ENCODE measurements around the gene HOXD10.

Gene HOXD10

DNA sequence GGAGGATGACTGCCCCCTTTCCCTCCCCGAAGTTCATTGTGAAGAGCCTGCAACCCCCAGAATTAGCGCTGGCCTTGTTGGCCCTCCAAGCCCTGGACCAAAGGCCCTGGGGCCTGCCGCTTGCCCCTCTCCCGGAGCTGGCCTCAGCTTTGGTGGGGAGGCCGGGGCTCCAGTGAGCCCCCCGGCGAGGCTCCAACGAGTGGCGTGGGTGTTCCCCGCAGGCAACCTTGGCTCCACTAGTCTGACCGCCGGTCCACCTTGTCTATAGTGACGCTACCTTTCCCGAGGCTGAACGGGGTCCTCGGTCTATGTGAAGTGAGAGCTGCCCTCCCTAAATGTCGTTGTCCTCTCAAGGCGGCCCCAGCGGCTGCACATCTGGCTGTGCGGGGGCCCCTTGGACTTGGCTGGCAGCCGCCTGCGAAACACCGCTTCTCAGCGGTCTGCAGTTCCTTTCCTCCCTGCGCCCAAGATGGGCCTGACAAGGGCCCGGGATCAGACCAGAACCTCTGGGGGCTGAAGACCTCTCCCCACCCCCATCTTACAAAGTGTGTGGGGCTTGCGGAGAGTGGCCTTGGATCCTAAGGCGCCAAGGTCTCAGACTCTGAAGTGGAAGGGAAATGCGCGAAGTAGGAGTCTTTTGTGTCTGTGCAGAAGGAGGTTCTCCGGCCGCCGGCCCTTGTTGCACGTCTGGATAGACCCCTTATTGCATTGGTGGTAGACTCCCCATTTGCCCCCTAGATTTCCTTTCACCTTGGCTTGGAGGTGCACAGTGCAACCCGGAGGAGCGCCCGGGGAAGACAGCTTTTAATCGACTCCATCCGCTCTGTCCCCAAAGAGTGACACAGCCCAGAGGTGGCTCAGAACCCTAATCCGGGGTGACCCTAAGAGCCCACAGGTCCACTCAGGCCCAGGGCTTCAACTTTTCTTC, 3.9 kb upstream of the HOXD10 start:
- no peak for DNase-seq (ENCODE audit: low read depth)
- TF ChIP-seq, protein P1, sequence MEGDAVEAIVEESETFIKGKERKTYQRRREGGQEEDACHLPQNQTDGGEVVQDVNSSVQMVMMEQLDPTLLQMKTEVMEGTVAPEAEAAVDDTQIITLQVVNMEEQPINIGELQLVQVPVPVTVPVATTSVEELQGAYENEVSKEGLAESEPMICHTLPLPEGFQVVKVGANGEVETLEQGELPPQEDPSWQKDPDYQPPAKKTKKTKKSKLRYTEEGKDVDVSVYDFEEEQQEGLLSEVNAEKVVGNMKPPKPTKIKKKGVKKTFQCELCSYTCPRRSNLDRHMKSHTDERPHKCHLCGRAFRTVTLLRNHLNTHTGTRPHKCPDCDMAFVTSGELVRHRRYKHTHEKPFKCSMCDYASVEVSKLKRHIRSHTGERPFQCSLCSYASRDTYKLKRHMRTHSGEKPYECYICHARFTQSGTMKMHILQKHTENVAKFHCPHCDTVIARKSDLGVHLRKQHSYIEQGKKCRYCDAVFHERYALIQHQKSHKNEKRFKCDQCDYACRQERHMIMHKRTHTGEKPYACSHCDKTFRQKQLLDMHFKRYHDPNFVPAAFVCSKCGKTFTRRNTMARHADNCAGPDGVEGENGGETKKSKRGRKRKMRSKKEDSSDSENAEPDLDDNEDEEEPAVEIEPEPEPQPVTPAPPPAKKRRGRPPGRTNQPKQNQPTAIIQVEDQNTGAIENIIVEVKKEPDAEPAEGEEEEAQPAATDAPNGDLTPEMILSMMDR (IDR thresholded peaks at IDR 0.05; ENCODE audit: insufficient read depth, low read depth, low read length, missing control alignments): no peak

DNA sequence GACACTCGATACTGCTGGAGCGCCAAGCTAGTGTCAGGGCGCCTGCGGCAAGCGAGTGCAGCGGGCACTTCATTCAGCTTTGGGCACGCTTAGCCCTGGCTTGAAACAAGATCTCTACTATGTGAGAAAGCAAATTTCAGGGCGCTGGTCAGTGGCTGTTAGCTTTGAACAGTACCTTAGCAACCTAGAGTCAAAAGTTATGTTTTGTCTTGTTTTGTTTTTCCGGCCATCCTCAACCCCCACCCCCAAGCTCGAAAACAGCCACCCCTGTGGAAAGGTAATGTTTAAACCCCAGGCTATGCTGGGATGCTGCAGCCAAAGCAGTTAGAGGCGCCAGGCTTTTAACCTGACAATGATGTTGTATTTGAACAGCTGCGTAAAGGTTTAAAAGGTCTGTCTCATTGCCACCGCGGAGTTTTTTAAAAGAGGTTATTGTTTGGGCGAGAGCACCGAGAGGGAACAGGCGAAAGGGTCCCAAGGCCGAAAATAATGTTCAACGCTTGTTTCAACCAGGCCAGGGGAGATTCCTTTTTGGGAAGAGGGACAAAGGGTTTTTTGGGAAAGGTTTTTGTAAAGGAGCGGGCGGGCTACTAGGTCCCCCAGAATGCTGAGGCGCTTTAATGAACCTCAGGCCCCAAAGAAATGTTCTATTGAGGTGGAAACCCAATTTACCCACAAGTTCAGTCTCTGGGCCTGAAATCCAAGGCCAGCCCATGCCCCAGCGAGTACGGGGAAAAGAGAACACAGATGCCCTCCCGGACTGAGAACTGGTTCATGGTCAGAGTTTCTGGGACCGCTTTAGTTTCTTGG, 2.3 kb upstream of the HOXD10 start:
- no peak for DNase-seq (ENCODE audit: low read depth)
- TF ChIP-seq, protein P1 (IDR thresholded peaks at IDR 0.05; ENCODE audit: insufficient read depth, low read depth, low read length, missing control alignments): no peak
- H3K4me3 ChIP-seq (ENCODE audit: low read length): no peak overlapping the region

More for the DNA sequence above, 3.9 kb upstream of the HOXD10 start:
- H3K4me3 ChIP-seq (ENCODE audit: low read length): no peak overlapping the region

DNA sequence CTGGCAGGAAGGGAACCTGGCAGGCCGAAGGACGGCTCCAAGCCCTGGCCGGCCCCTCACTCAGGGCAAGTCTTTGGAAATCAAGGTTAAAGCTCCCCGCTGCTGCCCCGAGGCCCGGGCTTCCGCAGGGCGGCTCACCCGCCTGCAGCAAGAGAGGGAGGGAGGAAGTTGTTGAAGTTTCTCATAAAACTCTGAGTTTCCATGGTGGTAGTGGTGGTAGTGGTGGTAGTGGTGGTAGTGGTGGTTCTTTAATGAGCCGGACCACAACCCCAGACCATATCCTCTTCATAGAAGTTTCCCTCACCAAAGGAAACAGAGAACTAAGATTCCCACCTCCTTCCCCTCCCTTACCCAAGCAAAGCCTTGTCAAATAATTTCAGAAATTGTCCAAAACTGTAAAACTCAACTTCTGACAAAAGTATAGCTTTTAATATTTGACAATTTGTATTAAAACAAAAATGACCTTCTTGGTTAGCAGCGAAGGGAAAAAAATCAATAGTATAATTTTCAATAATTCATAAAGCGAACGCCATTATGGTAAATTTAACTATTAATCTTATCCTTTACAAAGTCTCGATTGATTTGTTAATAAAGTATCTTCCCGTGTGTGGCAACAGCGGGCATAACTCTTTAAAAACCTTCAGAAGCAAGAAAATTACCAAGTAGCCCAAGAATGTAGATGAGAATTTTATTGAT, 1.5 kb upstream of the HOXD10 start:
- H3K4me3 ChIP-seq (ENCODE audit: low read length): no peak overlapping the region
- DNase-seq (ENCODE audit: low read depth): no peak
- TF ChIP-seq, protein P1 (IDR thresholded peaks at IDR 0.05; ENCODE audit: insufficient read depth, low read depth, low read length, missing control alignments): no peak

DNA sequence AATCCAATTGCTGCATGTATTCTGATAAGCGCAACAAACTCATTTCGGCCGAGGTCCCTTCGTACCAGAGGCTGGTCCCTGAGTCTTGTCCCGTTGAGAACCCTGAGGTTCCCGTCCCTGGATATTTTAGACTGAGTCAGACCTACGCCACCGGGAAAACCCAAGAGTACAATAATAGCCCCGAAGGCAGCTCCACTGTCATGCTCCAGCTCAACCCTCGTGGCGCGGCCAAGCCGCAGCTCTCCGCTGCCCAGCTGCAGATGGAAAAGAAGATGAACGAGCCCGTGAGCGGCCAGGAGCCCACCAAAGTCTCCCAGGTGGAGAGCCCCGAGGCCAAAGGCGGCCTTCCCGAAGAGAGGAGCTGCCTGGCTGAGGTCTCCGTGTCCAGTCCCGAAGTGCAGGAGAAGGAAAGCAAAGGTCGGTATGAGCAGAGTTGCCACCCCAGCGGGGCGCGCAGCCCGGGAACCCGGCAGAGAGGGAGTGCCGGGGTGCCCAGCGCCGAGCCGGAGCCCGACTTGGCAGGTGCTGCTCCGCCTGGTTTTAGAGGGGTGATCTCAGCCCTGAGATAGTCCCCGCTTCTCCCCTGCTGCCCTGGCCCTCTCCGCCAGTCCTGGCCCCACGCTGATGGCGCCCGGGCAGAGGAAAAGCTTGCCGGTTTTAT, 714 bp downstream of the HOXD10 start:
- TF ChIP-seq, protein P1 (IDR thresholded peaks at IDR 0.05; ENCODE audit: insufficient read depth, low read depth, low read length, missing control alignments): no peak

DNA sequence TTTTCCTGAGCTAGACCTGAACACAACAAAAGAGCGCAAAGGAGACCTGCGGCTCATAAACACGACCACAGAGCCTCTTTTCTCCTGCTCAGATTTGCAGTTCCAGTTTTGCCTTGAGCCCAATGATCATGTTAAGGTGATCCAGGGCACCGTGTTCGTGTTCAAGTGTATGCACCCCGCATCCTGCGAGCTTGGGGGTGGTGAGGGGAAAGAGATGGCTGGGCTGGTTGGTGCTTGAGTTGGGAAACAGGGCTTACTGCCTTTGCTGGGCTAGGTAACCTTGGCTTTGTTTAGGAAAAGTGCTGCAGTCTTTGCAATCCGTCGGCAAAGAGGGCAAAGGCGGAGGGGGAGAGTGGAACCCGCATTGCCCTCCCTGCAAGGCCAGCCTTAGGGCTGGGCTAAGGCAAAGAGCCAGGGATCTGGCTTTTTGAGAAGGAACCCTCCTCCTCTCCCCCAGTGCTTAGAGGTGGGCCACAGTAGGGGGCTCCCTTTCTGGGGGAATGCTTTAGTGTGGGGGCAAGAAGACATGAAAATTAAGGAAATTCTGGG, 1.3 kb downstream of the HOXD10 start:
- TF ChIP-seq, protein P1 (IDR thresholded peaks at IDR 0.05; ENCODE audit: insufficient read depth, low read depth, low read length, missing control alignments): no peak
- no peak for DNase-seq (ENCODE audit: low read depth)
- H3K4me3 ChIP-seq (ENCODE audit: low read length): no peak overlapping the region

More for the DNA sequence above, 714 bp downstream of the HOXD10 start:
- DNase-seq (ENCODE audit: low read depth): no peak
- H3K4me3 ChIP-seq (ENCODE audit: low read length): no peak overlapping the region

Data from epithelial cell of esophagus (primary cell).